Thoracic aorta (tissue), 2 donors: Measurements from ENCODE around the gene OR10P1. TPM values are rescaled to one million over a fixed set of nuclear protein-coding genes. Genes with fewer than 3 reads are reported as not detected.
"Not testable (repeated sequence)": the region's sequence is repeated elsewhere in the genome, so short reads cannot be mapped to it uniquely, and the experiment has no call there.

Experiments
- ATAC-seq: fragments of 150-250 bp; one replicate; pipeline ENCODE4 v1.8.0; 2017; ENCODE audit warnings: low read depth; ENCODE audit not compliant: insufficient number of reproducible peaks, low FRiP score
- DNase-seq: peaks from one replicate; pipeline ENCODE4 v3.0.0-alpha.2; 2020; ENCODE audit warnings: low spot score
- H3K27ac ChIP-seq, 2 donors: fragments of 200-600 bp; sonication (generic); 1 replicate in 1 of 2; 2 replicates in 1 of 2; pipeline ENCODE4 v1.5.1; 2016; ENCODE audit warnings: mild to moderate bottlenecking in 2 of 2, moderate library complexity in 2 of 2
- H3K27me3 ChIP-seq: fragments of 200-600 bp; sonication (generic); replicated peaks from 2 replicates; pipeline ENCODE4 v1.6.0; 2016; ENCODE audit warnings: mild to moderate bottlenecking; ENCODE audit not compliant: insufficient read depth
- H3K36me3 ChIP-seq: fragments of 200-600 bp; sonication (generic); one replicate; pipeline ENCODE4 v1.5.1; 2016
- H3K4me1 ChIP-seq, 2 donors: fragments of 200-600 bp; sonication (generic); 1 replicate in 1 of 2; 2 replicates in 1 of 2; pipeline versions ENCODE4 v1.5.1 to v1.6.0; 2016; ENCODE audit warnings: low read depth in 2 of 2, mild to moderate bottlenecking in 1 of 2; ENCODE audit not compliant: control insufficient read depth in 1 of 2
- H3K4me3 ChIP-seq: fragments of 200-600 bp; sonication (generic); 2 replicates; pipeline ENCODE4 v1.5.1; 2016; ENCODE audit warnings: mild to moderate bottlenecking
- H3K9me3 ChIP-seq: fragments of 200-600 bp; sonication (generic); 2 replicates; pipeline ENCODE4 v1.5.1; 2016
- CTCF ChIP-seq: fragments of 200-600 bp; sonication (generic); IDR thresholded peaks from one replicate; pipeline ENCODE4 v1.5.1; 2019; ENCODE audit warnings: antibody characterized with exemption
- total RNA-seq, 2 donors: library from RNA; depleted of rRNA; stranded (reverse); fragments of >200 nt; gene quantifications; one replicate each; pipeline versions ENCODE4 v1.1.0 to v1.2.3, GENCODE V29; 2016

OR10P1 gene
- not detected for total RNA-seq

- no peaks in the 10 kb centered on the region for H3K4me1 ChIP-seq
- ATAC-seq (no peak), DNase-seq (no peak)
- no peaks in the 10 kb centered on the region for H3K36me3 ChIP-seq
- no peaks in the 10 kb centered on the region for H3K27me3 ChIP-seq
- H3K4me3 ChIP-seq, result no peak within 1 kb of the TSS
- H3K27ac ChIP-seq, result no peak within 1 kb of the TSS
- no peak for TF ChIP-seq CTCF
- H3K9me3 ChIP-seq, result no peaks in the 10 kb centered on the region
Observed at GRCh38 chr12:55636853-55637252, at the start of gene OR10P1. TSS of gene OR10P1 (plus strand) at chr12:55636892. CDS start at chr12:55636892, 0 bp downstream.

- H3K27me3 ChIP-seq, H3K4me3 ChIP-seq, ATAC-seq, H3K36me3 ChIP-seq, DNase-seq, H3K27ac ChIP-seq, H3K4me1 ChIP-seq, H3K9me3 ChIP-seq: not testable (repeated sequence)
Observed at GRCh38 chr12:55590152-55590551, 46.5 kb upstream of the OR10P1 start.

- no peak for DNase-seq
- Histone ChIP-seq H3K4me3 (no peak overlapping the region), H3K36me3 (no peaks in the 10 kb centered on the region), H3K27ac (no peak overlapping the region), H3K9me3 (no peaks in the 10 kb centered on the region), H3K27me3 (no peaks in the 10 kb centered on the region), H3K4me1 (no peaks in the 10 kb centered on the region)
- no peak for TF ChIP-seq CTCF
- no peak for ATAC-seq
Observed at GRCh38 chr12:55607821-55608594, 28.7 kb upstream of the OR10P1 start.

GRCh38 chr12:55610598-55610997, 26.1 kb upstream of the OR10P1 start:
- TF ChIP-seq CTCF, result no peak
- Histone ChIP-seq H3K4me1 (no peaks in the 10 kb centered on the region), H3K36me3 (no peaks in the 10 kb centered on the region), H3K27ac (no peak overlapping the region), H3K27me3 (no peaks in the 10 kb centered on the region), H3K9me3 (no peaks in the 10 kb centered on the region), H3K4me3 (no peak overlapping the region)
- no peak for DNase-seq
- ATAC-seq, result no peak

GRCh38 chr12:55612646-55613045, 24.0 kb upstream of the OR10P1 start:
- H3K36me3 ChIP-seq, result no peaks in the 10 kb centered on the region
- no peaks in the 10 kb centered on the region for H3K27me3 ChIP-seq
- H3K9me3 ChIP-seq, result no peaks in the 10 kb centered on the region
- ATAC-seq, result no peak
- no peaks in the 10 kb centered on the region for H3K4me1 ChIP-seq
- H3K4me3 ChIP-seq, result no peak overlapping the region
- TF ChIP-seq CTCF, result no peak
- DNase-seq, result no peak
- no peak overlapping the region for H3K27ac ChIP-seq

- ATAC-seq (no peak), DNase-seq (no peak)
- Histone ChIP-seq H3K4me1 (no peaks in the 10 kb centered on the region), H3K27me3 (no peaks in the 10 kb centered on the region), H3K4me3 (no peak overlapping the region), H3K36me3 (no peaks in the 10 kb centered on the region), H3K27ac (no peak overlapping the region), H3K9me3 (no peaks in the 10 kb centered on the region)
- TF ChIP-seq CTCF, result no peak
Observed at GRCh38 chr12:55614764-55615163, 21.9 kb upstream of the OR10P1 start.
